Activated CD8-positive, alpha-beta memory T cell treated with anti-CD3 and anti-CD28 coated beads for 24 hours (primary cell): ENCODE results near the gene DTL.

Experiments
- DNase-seq: peaks from one replicate; pipeline ENCODE4 v3.0.0-alpha.2; 2020

The DTL gene

DNA sequence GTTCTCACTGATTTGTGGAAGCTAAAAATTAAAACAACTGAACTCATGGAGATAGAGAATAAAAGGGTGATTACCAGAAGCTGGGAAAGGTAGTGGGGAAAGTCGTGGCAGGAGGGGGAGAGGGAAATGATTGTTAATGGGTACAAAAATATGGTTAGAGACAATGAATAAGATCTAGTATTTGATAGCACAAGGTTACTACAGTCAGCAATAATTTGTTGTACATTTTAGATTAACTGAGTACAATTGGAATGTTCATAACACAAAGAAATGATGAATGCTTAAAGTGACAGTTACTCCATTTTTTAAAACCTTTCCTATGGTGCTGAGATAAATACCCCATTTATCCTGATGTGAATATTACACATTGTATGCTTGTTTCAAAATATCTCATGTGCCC lies 102.3 kb downstream of the DTL start:
- DNase-seq = no peak

DNA sequence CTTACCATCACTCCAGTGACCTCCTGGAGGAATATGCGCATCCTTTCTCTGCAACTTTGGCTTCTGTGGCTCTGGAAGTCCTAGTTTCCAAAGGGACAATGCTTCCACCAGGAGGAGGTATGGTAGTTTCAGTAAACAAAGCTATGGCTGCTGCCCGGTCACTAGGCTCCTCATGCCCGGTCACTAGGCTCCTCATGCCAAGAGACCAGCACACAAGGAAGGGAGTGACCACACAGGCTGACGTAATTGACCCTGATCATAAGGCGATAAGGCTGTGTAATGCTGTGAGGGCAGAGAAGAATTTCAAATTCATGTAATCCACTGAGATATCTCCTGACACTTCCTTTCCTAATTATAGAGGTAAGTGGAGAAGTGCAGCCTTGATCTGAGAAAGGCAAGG lies 102.9 kb downstream of the DTL start:
- DNase-seq = no peak

DNA sequence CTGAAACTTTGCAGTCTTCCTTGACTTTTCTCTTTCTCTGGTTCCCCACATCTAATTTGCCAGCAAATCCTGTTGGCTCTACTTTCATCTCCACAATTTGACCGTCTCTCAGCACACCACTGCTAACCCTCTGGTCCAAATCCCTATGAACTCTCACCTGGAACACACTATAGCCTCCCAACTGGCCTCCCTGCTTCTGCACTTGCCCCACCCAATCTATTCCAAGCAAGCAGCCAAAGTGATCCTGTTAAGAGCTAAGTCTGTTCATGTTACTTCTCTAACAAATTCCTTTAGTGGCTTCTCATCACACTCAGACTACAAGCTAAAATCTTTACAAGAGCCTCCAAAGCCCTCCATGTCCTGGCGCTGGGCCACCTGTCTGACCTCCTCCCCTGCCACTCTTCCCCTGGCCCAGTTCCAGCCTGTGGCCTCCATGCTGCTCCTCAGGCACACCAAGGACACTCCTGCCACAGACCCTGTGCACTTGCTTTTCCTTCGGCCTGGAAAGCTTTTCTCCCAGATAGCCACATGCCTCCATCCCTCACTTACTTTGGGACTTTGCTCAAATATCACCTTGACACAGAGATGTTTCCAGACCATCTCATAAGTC lies 104.1 kb downstream of the DTL start:
- DNase-seq = no peak

- DNase-seq = no peak
Measured at GRCh38 chr1:212141404-212141803, 105.9 kb downstream of the DTL start.

DNA sequence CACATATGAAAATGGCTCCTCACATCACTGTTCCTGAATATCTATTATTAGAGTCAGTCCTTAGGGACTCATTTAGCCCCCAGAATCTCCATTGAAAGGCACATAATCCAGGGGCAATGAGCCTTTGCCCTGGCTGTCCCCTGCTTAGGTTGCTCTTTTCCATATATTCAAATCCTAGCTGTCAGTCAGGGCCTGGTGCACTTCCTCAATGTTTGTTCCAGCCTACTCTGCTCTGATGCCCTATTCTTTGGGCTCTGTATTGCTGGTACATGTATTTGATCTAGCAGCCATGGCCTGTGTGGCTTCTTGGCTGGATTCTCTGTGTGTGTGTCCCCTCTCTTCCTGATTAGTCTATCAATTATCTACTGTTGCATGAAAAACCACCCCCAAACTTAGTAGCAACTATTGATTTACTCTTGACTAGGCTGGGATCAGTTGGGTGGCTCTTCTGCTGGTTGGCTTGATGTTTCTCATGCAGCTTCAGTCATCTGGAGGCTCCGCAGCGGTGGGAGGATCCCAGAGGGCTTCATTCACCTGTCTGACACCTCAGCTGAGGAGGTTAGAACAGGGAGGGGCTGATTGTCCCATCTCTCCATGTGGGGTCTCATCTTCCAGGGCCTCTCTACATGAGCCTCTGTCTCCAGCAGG lies 107.5 kb downstream of the DTL start:
- no peak for DNase-seq

- DNase-seq = no peak
Measured at GRCh38 chr1:212147581-212148033, 112.1 kb downstream of the DTL start.

DNA sequence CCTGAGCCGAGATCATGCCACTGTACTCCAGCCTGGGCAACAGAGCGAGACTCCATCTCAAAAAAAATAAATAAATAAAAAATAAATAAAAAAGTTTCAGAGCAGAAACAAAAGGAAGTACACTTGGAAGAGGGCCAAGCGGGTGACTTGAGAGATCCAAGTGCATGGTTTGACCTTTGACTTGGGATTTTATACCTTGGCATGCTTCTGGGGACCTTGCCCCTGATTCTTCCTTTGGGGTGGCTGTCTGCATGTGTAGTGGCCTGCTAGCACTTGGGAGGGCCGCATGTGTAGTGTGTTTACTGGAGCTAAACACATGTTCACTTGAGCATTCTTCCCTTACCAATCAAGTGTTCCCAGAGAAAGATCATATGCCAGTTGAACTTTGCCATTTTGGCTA lies 114.0 kb downstream of the DTL start:
- no peak for DNase-seq

DNA sequence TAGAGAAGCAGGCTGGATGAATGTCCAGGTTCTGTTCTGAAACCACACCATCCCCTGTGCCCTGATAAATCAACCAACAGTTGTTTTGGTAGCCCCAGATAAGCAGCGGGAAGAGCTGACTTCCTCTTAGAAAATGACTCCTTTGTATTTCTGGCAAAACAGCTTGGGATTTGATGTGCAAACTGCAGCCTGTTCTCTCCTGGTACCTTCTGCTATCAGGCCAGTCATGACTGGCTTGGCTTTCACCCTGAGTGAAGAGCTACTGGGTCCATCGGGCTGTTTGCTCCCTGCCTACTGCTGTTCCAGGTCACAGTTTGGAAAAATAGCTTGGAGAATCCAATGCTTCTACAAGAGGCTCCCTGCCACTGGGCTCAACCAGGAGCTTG lies 116.8 kb downstream of the DTL start:
- no peak for DNase-seq

GRCh38 chr1:212152869-212153268 lies 117.3 kb downstream of the DTL start:
- DNase-seq = no peak

GRCh38 chr1:212153635-212154034 lies 118.1 kb downstream of the DTL start:
- DNase-seq = no peak
